ENCODE data around the gene CDT1.

DNA sequence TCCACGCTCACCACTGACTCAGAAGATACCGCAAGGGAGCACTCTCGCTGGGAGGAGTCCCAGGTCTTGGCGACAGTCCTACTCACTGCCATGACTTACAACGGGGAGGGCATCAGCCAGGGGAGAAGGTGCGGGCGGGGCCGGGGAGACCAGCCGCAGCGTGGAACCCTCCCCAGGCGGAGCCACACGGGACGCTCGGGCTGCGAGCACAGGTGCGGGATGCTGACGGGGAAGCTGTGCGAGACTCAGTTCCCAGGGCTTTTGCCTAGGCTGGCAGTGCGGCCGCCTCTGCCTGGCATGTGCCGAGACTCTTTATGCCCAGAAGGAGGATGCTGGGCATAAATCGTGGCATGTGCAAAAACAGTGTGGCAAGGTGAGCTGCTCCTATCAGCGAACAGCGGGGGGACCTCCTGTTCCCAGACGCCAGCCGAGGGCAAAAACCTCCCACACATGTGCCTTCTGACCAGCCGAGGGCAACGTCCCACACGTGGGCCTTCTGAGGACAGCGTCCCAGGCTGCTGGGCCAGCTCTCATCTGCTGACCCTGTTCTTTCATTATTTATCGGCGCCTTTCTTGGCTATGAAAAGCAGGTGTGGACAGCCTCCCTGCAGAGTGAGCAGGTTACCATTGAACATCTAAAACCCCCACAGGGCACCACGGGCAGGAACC, 47.1 kb downstream of the CDT1 start:
- TF ChIP-seq EZH2 (IDR thresholded peaks at IDR 0.05), result no peak
- TF ChIP-seq POLR2AphosphoS5 (IDR thresholded peaks at IDR 0.05; ENCODE audit: borderline replicate concordance, low read depth, low read length), result no peak
- TF ChIP-seq FOXP2 (optimal IDR thresholded peaks at IDR 0.05; ENCODE audit: control extremely low read depth, extremely low read length, insufficient read depth), result no peak
